CD4-positive, alpha-beta T cell (primary cell): Measurements from ENCODE around the gene KCNT2. TPM values are rescaled to one million over a fixed set of nuclear protein-coding genes. Genes with fewer than 3 reads are reported as not detected.

ENCODE experiments used
- ATAC-seq: fragments of 200-7000 bp; cut with Tn5 transposase; one replicate; pipeline ENCODE4 v1.10.0; 2022; ENCODE audit warnings: mild to moderate bottlenecking; ENCODE audit not compliant: poor library complexity
- CTCF ChIA-PET: fragments of 350-600 bp; sonication (Branson Sonifier 250); formaldehyde crosslinking; loops from one replicate; lab custom pipeline; 2021; ENCODE audit warnings: antibody characterized with exemption, inconsistent platforms; lab: Charles Lee
- POLR2A ChIA-PET: fragments of 350-600 bp; sonication (Branson Sonifier 250); formaldehyde crosslinking; loops from one replicate; lab custom pipeline; 2021; ENCODE audit warnings: antibody characterized with exemption, inconsistent platforms; lab: Charles Lee
- DNase-seq, 14 experiments: peaks; one replicate each; pipeline ENCODE4 v3.0.0-alpha.2; 2013 to 2020; ENCODE audit warnings: mixed read lengths in 2 of 14
- H3K27ac ChIP-seq, 2 donors: one replicate each; pipeline versions ENCODE4 v1.5.1 to v1.7.0; 2013; ENCODE audit warnings: low read length in 2 of 2, low read depth in 1 of 2, mild to moderate bottlenecking in 1 of 2
- H3K27me3 ChIP-seq, 2 experiments: 1 replicate in 1 of 2; 2 replicates in 1 of 2; pipeline versions ENCODE4 v1.6.1 to v1.7.0; 2013; ENCODE audit warnings: low read length in 2 of 2, control low read depth in 1 of 2, mild to moderate bottlenecking in 1 of 2, moderate library complexity in 1 of 2; ENCODE audit not compliant: insufficient read depth in 2 of 2, control insufficient read depth in 1 of 2
- H3K36me3 ChIP-seq: one replicate; pipeline ENCODE4 v1.6.1; 2013; ENCODE audit warnings: low read length, control low read depth; ENCODE audit not compliant: insufficient read depth
- H3K4me1 ChIP-seq: one replicate; pipeline ENCODE4 v1.6.1; 2013; ENCODE audit warnings: low read length, control low read depth; ENCODE audit not compliant: insufficient read depth
- H3K4me3 ChIP-seq: one replicate; pipeline ENCODE4 v1.5.1; 2013; ENCODE audit warnings: mild to moderate bottlenecking, low read length, moderate library complexity
- H3K9me3 ChIP-seq, 2 experiments: 1 replicate in 1 of 2; 2 replicates in 1 of 2; pipeline versions ENCODE4 v1.6.1 to v1.7.0; 2013; ENCODE audit warnings: low read length in 2 of 2, mild to moderate bottlenecking in 2 of 2, control low read depth in 1 of 2, moderate library complexity in 1 of 2; ENCODE audit not compliant: control insufficient read depth in 1 of 2, insufficient read depth in 1 of 2
- H3K27ac Mint-ChIP-seq: one replicate; pipeline ENCODE4 v1.8.0; 2020; ENCODE audit warnings: mixed read lengths
- H3K27me3 Mint-ChIP-seq: one replicate; pipeline ENCODE4 v1.8.0; 2021; ENCODE audit warnings: mixed read lengths
- H3K36me3 Mint-ChIP-seq: one replicate; pipeline ENCODE4 v1.8.0; 2021; ENCODE audit warnings: low read depth, mixed read lengths
- H3K4me1 Mint-ChIP-seq: one replicate; pipeline ENCODE4 v1.8.0; 2021; ENCODE audit warnings: low read depth, mixed read lengths
- H3K4me3 Mint-ChIP-seq: one replicate; pipeline ENCODE4 v1.8.0; 2020; ENCODE audit warnings: mild to moderate bottlenecking, mixed read lengths
- H3K9me3 Mint-ChIP-seq: one replicate; pipeline ENCODE4 v1.8.0; 2020; ENCODE audit warnings: mixed read lengths
- CTCF ChIP-seq: fragments of 200-600 bp; IDR thresholded peaks from one replicate; pipeline ENCODE4 v1.8.0; 2022; ENCODE audit warnings: antibody characterized with exemption, mild to moderate bottlenecking
- intact Hi-C, 2 experiments: fragments of 100-400 bp; cut with DNase I in 1 of 2; cut with micrococcal nuclease in 1 of 2; formaldehyde crosslinking; loops; one replicate each; pipeline versions ENCODE4 v1.15.1 to v1.9.0; 2023 to 2025; cut with DNase I, micrococcal nuclease
- total RNA-seq, 174 experiments: library from RNA in 2 of 174; stranded (reverse) in 2 of 174; gene quantifications; one replicate each; pipeline ENCODE4 v1.2.3 and lab custom pipeline; 2021 to 2026

Gene KCNT2
- total RNA-seq, 2 experiments from 2014 or later = not detected

DNA sequence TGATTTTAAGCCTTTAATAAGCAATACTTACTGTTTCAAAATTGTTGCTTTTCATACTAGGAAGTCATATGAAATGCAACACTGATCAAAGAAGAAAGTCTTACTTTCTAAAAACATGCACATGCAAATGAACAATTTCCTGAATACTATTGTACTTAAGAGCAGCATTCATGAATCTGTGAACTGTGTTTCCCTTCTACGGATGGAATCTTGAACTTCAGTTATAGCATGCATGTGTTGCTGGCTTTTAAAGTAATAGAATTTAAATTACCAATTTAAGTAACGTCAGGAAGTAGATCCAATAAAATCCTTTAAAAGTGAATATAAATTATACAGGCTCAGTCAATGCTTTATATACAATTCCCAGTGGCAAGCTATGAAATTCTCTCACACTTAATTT lies 348.9 kb downstream of the KCNT2 start:
- Histone ChIP-seq H3K4me3 (no peak overlapping the region), H3K36me3 (no peaks in the 10 kb centered on the region), H3K9me3 (no peaks in the 10 kb centered on the region), H3K4me1 (no peaks in the 10 kb centered on the region), H3K27me3 (no peaks in the 10 kb centered on the region), H3K27ac (no peak overlapping the region)
- ATAC-seq (no peak), DNase-seq (no peak)
- intact Hi-C loops = no loop called here
- H3K4me1 Mint-ChIP-seq = no peaks in the 10 kb centered on the region
- H3K4me3 Mint-ChIP-seq = no peak overlapping the region
- no peaks in the 10 kb centered on the region for H3K36me3 Mint-ChIP-seq
- TF ChIP-seq CTCF = no peak
- H3K27ac Mint-ChIP-seq = no peak overlapping the region
- no peaks in the 10 kb centered on the region for H3K27me3 Mint-ChIP-seq
- ChIA-PET CTCF (no interaction called here), POLR2A (no interaction called here)
- no peaks in the 10 kb centered on the region for H3K9me3 Mint-ChIP-seq

- Mint-ChIP-seq H3K9me3 (no peaks in the 10 kb centered on the region), H3K4me1 (no peaks in the 10 kb centered on the region), H3K27me3 (no peaks in the 10 kb centered on the region), H3K4me3 (no peak overlapping the region), H3K36me3 (no peaks in the 10 kb centered on the region), H3K27ac (no peak overlapping the region)
- H3K36me3 ChIP-seq = no peaks in the 10 kb centered on the region
- intact Hi-C loops = no loop called here
- ChIA-PET POLR2A (no interaction called here), CTCF (no interaction called here)
- DNase-seq (no peak), ATAC-seq (no peak)
- no peak overlapping the region for H3K4me3 ChIP-seq
- H3K27me3 ChIP-seq = no peaks in the 10 kb centered on the region
- no peak for TF ChIP-seq CTCF
- H3K27ac ChIP-seq = no peak overlapping the region
- H3K4me1 ChIP-seq = no peaks in the 10 kb centered on the region
- no peaks in the 10 kb centered on the region for H3K9me3 ChIP-seq
These were observed 352.5 kb downstream of the KCNT2 start for GRCh38 chr1:196255762-196256161.

GRCh38 chr1:196229546-196229945 lies 378.7 kb downstream of the KCNT2 start:
- ATAC-seq = no peak
- CTCF ChIA-PET = no interaction called here
- no peak for DNase-seq

More at GRCh38 chr1:196229546-196229945, 378.7 kb downstream of the KCNT2 start:
- no peak overlapping the region for H3K27ac ChIP-seq
- H3K9me3 ChIP-seq = no peaks in the 10 kb centered on the region
- Mint-ChIP-seq H3K27me3 (no peaks in the 10 kb centered on the region), H3K9me3 (peaks cover 6% of the 10 kb centered on the region), H3K27ac (no peak overlapping the region), H3K4me3 (no peak overlapping the region), H3K4me1 (no peaks in the 10 kb centered on the region), H3K36me3 (peaks cover 5% of the 10 kb centered on the region)
- H3K4me1 ChIP-seq = no peaks in the 10 kb centered on the region
- no peak for TF ChIP-seq CTCF
- no peaks in the 10 kb centered on the region for H3K27me3 ChIP-seq
- H3K4me3 ChIP-seq = no peak overlapping the region
- intact Hi-C loops = no loop called here
- POLR2A ChIA-PET = no interaction called here
- H3K36me3 ChIP-seq = no peaks in the 10 kb centered on the region
